ENCODE measurements around the gene BACE2. TPM values are rescaled to one million over a fixed set of nuclear protein-coding genes. Genes with fewer than 3 reads are reported as not detected.

Gene BACE2
- total RNA-seq, 1 donor from 2014 or later: 20.8 TPM

GRCh38 chr21:41166884-41167283 is 1.1 kb upstream of the BACE2 start:
- Histone ChIP-seq H3K4me1 (no peaks in the 10 kb centered on the region), H3K36me3 (no peaks in the 10 kb centered on the region), H3K9me3 (no peaks in the 10 kb centered on the region), H3K27me3 (ENCODE audit: low read depth) (no peaks in the 10 kb centered on the region), H3K4me3 (peak overlapping the region; percentile 75), H3K27ac (peak overlapping the region; percentile 85)
- no peak for DNase-seq
- TF ChIP-seq CTCF (IDR thresholded peaks at IDR 0.05): no peak
- ATAC-seq: no peak
- intact Hi-C loops (cut with DNase I): no loop called here

DNA sequence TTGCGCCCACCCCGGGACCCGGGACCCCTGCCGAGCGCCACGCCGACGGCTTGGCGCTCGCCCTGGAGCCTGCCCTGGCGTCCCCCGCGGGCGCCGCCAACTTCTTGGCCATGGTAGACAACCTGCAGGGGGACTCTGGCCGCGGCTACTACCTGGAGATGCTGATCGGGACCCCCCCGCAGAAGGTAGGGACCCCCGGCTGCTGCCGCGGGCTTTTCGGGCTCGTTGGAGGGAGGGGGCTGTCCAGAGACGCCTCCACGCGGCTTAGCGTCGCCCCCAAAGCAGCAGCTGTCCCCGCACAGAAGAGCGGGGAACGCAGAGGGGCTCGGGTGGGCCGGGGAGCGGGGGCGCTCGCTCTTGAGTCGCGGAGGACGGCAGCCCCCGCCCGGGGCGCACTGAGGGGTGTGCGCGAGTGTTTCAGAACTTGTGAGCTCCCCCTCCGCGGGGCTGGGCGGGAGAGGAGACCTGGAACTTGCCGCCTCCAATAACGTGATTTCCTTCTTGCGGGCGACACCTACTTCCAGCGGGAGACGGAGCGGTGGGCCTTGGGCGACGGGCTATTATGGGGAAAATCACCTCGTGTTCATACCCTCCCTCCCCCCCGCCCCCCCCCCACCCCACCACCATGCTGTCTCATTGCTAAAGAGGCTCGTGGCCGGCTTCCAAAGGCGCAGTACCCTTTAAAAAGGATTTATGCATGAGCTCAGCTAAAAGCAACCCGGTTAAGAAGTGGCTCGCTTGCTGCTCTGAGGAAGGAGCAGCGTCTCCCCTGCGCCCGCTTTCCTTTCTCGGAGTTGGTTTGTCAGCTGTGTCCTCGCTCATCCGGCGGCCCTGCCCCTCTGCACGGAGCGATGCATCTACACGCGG is 664 bp downstream of the BACE2 start:
- Histone ChIP-seq H3K27ac (peak overlapping the region; percentile 69), H3K36me3 (no peaks in the 10 kb centered on the region), H3K9me3 (no peaks in the 10 kb centered on the region), H3K27me3 (ENCODE audit: low read depth) (no peaks in the 10 kb centered on the region), H3K4me1 (no peaks in the 10 kb centered on the region), H3K4me3 (peak overlapping the region; percentile 75)
- DNase-seq: peak; percentile 55
- intact Hi-C loops (cut with DNase I): no loop called here
- TF ChIP-seq CTCF (IDR thresholded peaks at IDR 0.05): no peak
- ATAC-seq: peak; percentile 8 to 34

GRCh38 chr21:41169258-41169576 is 1.3 kb downstream of the BACE2 start:
- no peak for TF ChIP-seq CTCF (IDR thresholded peaks at IDR 0.05)
- H3K27ac ChIP-seq: no peak overlapping the region
- no peaks in the 10 kb centered on the region for H3K4me1 ChIP-seq
- no peaks in the 10 kb centered on the region for H3K27me3 ChIP-seq (ENCODE audit: low read depth)
- DNase-seq (no peak), ATAC-seq (no peak)
- no peaks in the 10 kb centered on the region for H3K36me3 ChIP-seq
- H3K9me3 ChIP-seq: no peaks in the 10 kb centered on the region
- H3K4me3 ChIP-seq: peak overlapping the region; percentile 75
- intact Hi-C loops (cut with DNase I): no loop called here

DNA sequence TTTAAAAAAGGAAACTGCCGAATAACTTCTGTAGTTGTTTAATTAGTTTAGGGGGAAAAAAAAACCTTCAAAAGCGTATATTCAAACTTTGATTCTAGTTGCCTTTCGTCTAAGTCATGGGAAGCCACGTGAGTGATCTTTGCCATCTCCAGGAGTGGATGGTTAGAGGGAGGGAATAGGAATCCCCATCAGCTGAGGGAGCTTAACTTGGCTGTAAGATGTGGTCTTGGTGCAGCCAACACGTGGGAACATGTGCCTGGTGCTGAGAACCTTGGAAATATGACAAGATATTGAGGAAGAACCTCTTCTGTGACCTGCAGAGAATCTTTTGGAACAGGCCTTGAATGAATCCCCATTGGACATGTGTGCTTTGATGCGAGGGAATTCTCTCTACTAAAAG is 1.7 kb downstream of the BACE2 start:
- ATAC-seq (no peak), DNase-seq (no peak)
- Histone ChIP-seq H3K27me3 (ENCODE audit: low read depth) (no peaks in the 10 kb centered on the region), H3K9me3 (no peaks in the 10 kb centered on the region), H3K27ac (no peak overlapping the region), H3K4me1 (no peaks in the 10 kb centered on the region), H3K4me3 (peak overlapping the region; percentile 75), H3K36me3 (no peaks in the 10 kb centered on the region)
- no peak for TF ChIP-seq CTCF (IDR thresholded peaks at IDR 0.05)
- intact Hi-C loops (cut with DNase I): no loop called here

GRCh38 chr21:41170442-41170841 is 2.5 kb downstream of the BACE2 start:
- no peaks in the 10 kb centered on the region for H3K4me1 ChIP-seq
- ATAC-seq (peak in 1 of 2 donors; percentile 42), DNase-seq (no peak)
- H3K36me3 ChIP-seq: no peaks in the 10 kb centered on the region
- TF ChIP-seq CTCF (IDR thresholded peaks at IDR 0.05): peak; percentile 51
- no peaks in the 10 kb centered on the region for H3K9me3 ChIP-seq
- intact Hi-C loops (cut with DNase I): no loop called here
- peak overlapping the region; percentile 75 for H3K4me3 ChIP-seq
- H3K27me3 ChIP-seq (ENCODE audit: low read depth): no peaks in the 10 kb centered on the region
- H3K27ac ChIP-seq: no peak overlapping the region
